GM12873 (cell line): ENCODE results near the gene GIPC3.

ENCODE experiments used
- TF ChIP-seq, protein P1 (sequence below): IDR thresholded peaks from 2 replicates; pipeline ENCODE4 v1.5.1; 2012; ENCODE audit warnings: low read depth, mild to moderate bottlenecking, moderate library complexity, low read length, control low read depth; ENCODE audit not compliant: insufficient read depth; ENCODE audit errors: missing control alignments

Gene GIPC3

DNA sequence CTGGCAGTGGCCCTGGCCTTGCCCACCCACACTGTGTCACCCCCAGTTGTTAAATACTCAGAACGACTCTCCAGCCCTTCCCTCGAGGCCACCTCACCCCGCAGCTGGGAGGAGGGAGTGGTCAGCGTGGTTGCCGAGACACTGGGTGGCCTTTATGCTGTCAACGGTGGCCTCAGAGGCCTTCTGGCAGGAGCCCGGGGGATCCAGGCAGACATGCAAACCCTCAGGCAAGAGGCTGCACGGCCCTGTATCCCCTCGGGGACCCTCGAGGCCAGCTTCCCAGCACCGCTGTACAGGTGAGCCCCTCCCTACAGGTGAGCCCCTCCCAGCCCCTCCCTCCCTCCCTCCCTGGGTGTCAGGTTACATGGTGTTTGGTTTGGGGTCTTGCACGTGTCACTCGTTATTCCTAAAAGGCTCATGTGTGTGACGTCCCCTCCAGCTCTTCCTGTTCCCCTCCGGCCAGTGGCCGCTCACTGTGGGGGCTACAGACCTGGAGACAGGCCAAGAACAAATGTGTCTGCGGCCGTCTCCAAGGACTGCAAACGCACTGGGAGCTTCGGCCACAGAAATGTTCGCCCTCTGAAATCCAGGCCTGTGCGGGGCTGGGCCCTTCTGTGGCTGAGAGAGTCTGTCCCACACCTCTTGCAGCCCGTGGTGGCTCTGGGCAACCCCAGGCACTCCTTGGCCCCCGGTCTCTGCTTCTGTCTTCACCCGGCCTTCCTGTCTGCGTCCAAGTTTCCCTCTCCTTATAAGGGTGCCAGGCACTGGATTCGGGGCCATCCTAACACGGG lies 46.1 kb upstream of the GIPC3 start, which contains the start of gene TEKTIP1:
TEKTIP1 (plus strand) TSS at position 210 of the 791 bp plus-strand sequence; CDS start at position 214, 4 bp downstream.
- TF ChIP-seq, protein P1, sequence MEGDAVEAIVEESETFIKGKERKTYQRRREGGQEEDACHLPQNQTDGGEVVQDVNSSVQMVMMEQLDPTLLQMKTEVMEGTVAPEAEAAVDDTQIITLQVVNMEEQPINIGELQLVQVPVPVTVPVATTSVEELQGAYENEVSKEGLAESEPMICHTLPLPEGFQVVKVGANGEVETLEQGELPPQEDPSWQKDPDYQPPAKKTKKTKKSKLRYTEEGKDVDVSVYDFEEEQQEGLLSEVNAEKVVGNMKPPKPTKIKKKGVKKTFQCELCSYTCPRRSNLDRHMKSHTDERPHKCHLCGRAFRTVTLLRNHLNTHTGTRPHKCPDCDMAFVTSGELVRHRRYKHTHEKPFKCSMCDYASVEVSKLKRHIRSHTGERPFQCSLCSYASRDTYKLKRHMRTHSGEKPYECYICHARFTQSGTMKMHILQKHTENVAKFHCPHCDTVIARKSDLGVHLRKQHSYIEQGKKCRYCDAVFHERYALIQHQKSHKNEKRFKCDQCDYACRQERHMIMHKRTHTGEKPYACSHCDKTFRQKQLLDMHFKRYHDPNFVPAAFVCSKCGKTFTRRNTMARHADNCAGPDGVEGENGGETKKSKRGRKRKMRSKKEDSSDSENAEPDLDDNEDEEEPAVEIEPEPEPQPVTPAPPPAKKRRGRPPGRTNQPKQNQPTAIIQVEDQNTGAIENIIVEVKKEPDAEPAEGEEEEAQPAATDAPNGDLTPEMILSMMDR, result no peak

DNA sequence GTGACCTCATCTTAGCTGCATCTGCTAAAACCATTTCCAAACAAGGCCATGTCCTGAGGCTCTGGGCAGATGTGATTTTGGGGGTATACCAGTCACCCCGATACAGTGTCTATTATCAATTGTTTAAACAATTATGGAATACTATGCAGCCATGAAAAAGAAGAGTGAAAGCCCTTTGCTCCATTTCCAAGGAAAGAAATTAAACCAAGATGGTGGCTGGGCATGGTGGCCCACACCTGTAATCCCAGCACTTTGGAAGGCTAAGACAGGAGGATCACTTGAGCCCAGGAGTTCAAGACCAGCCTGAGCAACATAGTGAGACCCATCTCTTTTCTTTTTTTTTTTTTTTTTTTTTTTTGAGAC lies 45.5 kb upstream of the GIPC3 start:
- TF ChIP-seq, protein P1, result no peak

DNA sequence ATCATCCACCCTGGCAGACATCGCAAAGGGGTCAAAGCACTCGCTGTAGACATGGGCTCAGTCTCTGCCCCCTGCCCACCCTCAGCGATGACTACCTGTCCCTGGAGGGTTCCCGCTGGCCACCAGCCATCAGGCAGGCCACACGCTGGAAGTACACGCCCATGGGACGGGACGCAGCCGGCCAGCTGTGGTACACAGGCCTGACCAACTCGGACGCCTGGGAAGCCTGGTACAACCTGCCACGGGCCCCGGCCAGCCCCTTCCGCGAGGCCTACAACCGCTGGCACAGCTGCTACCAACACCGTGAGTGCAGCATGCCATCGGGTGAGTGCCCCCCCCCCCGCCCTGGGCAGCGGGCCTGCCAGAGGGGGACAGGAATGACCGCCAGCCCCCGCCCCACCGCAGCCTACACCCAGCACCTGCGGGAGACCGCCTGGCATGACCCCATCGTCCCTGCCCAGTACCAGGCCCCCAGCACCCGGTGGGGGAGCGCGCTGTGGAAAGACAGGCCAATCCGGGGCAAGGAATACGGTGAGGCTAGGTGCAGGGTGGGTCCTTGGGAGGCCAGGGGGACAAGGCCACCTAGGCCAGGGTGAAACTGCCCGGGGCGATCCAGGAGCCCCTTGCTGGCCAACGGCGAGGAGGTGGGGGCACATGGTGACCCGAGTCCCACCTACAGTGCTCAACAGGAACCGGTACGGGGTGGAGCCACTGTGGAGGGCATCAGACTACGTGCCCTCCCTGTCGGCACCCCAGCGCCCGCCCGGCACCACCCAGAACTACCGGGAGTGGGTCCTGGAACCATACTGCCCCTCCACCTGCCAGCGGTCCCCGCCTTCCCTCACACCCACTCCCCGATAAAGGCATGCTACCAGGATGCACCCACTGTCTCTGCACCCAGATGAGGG lies 41.9 kb upstream of the GIPC3 start:
- TF ChIP-seq, protein P1, result no peak

DNA sequence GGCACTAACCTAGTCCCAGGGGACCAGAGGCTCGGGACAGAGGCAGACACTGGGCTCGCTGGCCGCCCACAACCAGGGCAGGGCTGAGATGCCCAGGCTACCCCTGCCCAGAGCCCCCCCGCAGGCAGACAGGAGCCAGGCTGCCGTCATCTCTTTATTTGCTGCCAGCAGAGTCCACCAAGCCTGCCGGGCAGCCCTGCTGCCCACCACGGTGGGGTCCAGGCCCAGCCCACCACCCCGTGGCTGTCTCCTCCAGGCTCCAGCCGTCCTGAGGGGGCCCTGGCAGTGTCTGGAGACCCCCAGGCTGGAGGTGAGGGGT lies 41.3 kb upstream of the GIPC3 start:
- TF ChIP-seq, protein P1, result no peak

DNA sequence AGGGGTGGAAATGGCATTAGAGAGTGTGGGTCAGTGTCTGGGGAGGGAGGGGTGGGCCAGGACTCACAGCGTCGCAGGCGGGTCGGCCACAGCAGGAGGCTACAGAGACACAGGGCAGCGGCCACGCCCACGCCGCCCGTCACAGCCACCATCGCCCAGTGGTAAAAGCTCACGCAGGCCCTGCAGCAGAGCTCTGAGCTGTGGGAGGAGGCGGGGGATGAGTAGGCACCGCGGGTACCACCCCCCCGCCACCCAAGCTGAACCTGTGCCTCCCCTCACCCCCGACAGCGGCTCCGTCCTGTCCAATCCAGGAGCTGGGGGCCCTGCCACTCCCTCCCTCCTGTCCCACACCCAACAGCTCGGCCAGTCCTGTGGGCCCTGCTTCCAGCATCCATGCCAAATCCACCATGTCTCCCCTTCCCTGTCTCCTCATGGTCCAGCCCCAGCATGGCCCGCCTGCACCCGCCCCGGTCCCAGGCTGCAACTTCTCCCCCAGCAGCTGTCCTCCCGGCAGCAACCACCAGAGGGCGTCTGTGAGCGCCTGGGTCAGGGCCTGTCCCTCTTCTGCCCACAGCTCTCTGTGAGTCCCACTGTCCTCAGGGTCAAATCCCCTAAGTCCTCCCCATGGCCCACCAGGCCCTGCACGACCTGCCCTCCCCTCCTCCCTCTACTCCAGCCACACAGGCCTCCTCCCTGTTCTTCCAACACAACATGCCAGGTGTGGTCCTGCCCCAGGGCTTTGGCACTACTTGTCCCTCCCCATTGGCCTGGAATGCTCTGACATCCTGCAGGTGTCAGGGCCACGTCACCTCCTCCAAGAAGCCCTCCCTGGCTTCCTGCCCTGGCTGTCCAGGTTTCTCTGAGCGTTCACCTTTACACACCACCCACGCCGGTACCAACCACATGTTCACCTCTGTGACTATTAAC lies 40.3 kb upstream of the GIPC3 start:
- TF ChIP-seq, protein P1, result peak; percentile 98

DNA sequence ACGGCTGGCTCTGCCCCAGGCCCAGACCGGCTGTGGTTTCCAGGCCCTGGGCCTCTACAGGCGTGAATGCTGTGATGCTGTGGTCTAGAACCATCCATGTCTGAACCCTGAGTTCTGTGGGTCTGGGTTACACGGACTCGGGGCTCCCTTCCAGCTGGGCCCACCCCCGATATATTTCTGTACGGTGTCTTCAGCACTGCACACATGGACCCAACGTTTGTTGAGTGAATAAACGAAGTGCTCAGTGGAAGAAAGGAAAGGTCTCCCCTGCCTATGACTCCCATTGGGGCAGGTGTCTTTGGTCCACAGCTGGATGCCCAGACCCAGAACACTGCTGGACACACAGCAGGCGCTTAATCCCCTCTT lies 39.6 kb upstream of the GIPC3 start:
- TF ChIP-seq, protein P1, result no peak
